H9 (cell line): ENCODE measurements around the gene FOXL1. TPM values are rescaled to one million over a fixed set of nuclear protein-coding genes. Genes with fewer than 3 reads are reported as not detected.

ENCODE experiments used
- DNase-seq: peaks from one replicate; pipeline ENCODE4 v3.0.0-alpha.2; 2017
- H2AFZ ChIP-seq: one replicate; pipeline ENCODE4 v1.6.1; 2013; ENCODE audit warnings: mild to moderate bottlenecking, low read length, control low read depth, moderate library complexity
- H2AK5ac ChIP-seq: 2 replicates; pipeline ENCODE4 v1.6.1; 2013; ENCODE audit warnings: low read length, control low read depth, mixed read lengths; ENCODE audit not compliant: insufficient read length
- H2BK120ac ChIP-seq: one replicate; pipeline ENCODE4 v1.6.1; 2013; ENCODE audit warnings: low read depth, mild to moderate bottlenecking, low read length, control low read depth, inconsistent platforms; ENCODE audit not compliant: poor library complexity, severe bottlenecking
- H2BK12ac ChIP-seq: 2 replicates; pipeline ENCODE4 v1.6.1; 2013; ENCODE audit warnings: low read length, control low read depth, mixed read lengths, low read depth; ENCODE audit not compliant: insufficient read length
- H2BK15ac ChIP-seq: 2 replicates; pipeline ENCODE4 v1.6.1; 2013; ENCODE audit warnings: low read depth, low read length, control low read depth
- H2BK20ac ChIP-seq: one replicate; pipeline ENCODE4 v1.6.1; 2013; ENCODE audit warnings: low read depth, mild to moderate bottlenecking, low read length, control low read depth, inconsistent platforms; ENCODE audit not compliant: poor library complexity, severe bottlenecking
- H2BK5ac ChIP-seq: 2 replicates; pipeline ENCODE4 v1.6.1; 2013; ENCODE audit warnings: low read length, control low read depth, mixed read lengths; ENCODE audit not compliant: insufficient read length
- H3K14ac ChIP-seq: 2 replicates; pipeline ENCODE4 v1.6.1; 2013; ENCODE audit warnings: low read length, control low read depth; ENCODE audit not compliant: insufficient read depth
- H3K18ac ChIP-seq: 2 replicates; pipeline ENCODE4 v1.6.1; 2013; ENCODE audit warnings: low read depth, mild to moderate bottlenecking, mixed read lengths, low read length, control low read depth; ENCODE audit not compliant: insufficient read length
- H3K23ac ChIP-seq: 2 replicates; pipeline ENCODE4 v1.6.1; 2013; ENCODE audit warnings: low read length, control low read depth, mixed read lengths, low read depth; ENCODE audit not compliant: insufficient read length
- H3K23me2 ChIP-seq: 2 replicates; pipeline ENCODE4 v1.6.1; 2013; ENCODE audit warnings: low read depth, mild to moderate bottlenecking, mixed read lengths, low read length, control low read depth; ENCODE audit not compliant: insufficient read length, poor library complexity, severe bottlenecking
- H3K27ac ChIP-seq: 2 replicates; pipeline ENCODE4 v1.5.1; 2013; ENCODE audit warnings: low read length, control low read depth, mixed read lengths, low read depth; ENCODE audit not compliant: insufficient read length
- H3K27me3 ChIP-seq: 2 replicates; pipeline ENCODE4 v1.6.1; 2013; ENCODE audit warnings: low read length, control low read depth, inconsistent platforms; ENCODE audit not compliant: insufficient read depth
- H3K4ac ChIP-seq: 2 replicates; pipeline ENCODE4 v1.6.1; 2013; ENCODE audit warnings: low read depth, mild to moderate bottlenecking, control low read depth, inconsistent platforms, low read length, moderate library complexity
- H3K4me1 ChIP-seq: 2 replicates; pipeline ENCODE4 v1.6.1; 2013; ENCODE audit warnings: low read length, control low read depth, inconsistent platforms; ENCODE audit not compliant: insufficient read depth
- H3K4me2 ChIP-seq: 2 replicates; pipeline ENCODE4 v1.6.1; 2013; ENCODE audit warnings: low read length, control low read depth, mixed read lengths; ENCODE audit not compliant: insufficient read length, insufficient read depth
- H3K56ac ChIP-seq: 2 replicates; pipeline ENCODE4 v1.6.1; 2013; ENCODE audit warnings: low read depth, mild to moderate bottlenecking, mixed read lengths, low read length, control low read depth; ENCODE audit not compliant: insufficient read length
- H3K79me1 ChIP-seq: 2 replicates; pipeline ENCODE4 v1.6.1; 2013; ENCODE audit warnings: low read depth, mild to moderate bottlenecking, moderate library complexity, low read length, control low read depth, inconsistent platforms; ENCODE audit not compliant: insufficient read depth, poor library complexity, severe bottlenecking
- H3K79me2 ChIP-seq: 2 replicates; pipeline ENCODE4 v1.6.1; 2013; ENCODE audit warnings: low read length, control low read depth, inconsistent platforms; ENCODE audit not compliant: insufficient read depth
- H3K9ac ChIP-seq: 2 replicates; pipeline ENCODE4 v1.6.1; 2013; ENCODE audit warnings: low read length, control low read depth, mixed read lengths; ENCODE audit not compliant: insufficient read length; ENCODE audit errors: extremely low read depth
- H3K9me3 ChIP-seq: one replicate; pipeline ENCODE4 v1.6.1; 2013; ENCODE audit warnings: low read depth, low read length, inconsistent platforms; ENCODE audit not compliant: control insufficient read depth
- H3T11ph ChIP-seq: one replicate; pipeline ENCODE4 v1.6.1; 2013; ENCODE audit warnings: mild to moderate bottlenecking, low read length, control low read depth, inconsistent platforms
- H4K20me1 ChIP-seq: one replicate; pipeline ENCODE4 v1.6.1; 2013; ENCODE audit not compliant: control insufficient read depth, insufficient read length, insufficient read depth
- H4K5ac ChIP-seq: 2 replicates; pipeline ENCODE4 v1.6.1; 2013; ENCODE audit warnings: low read depth, mild to moderate bottlenecking, mixed read lengths, low read length, control low read depth; ENCODE audit not compliant: insufficient read length
- H4K8ac ChIP-seq: replicated peaks from 2 replicates; pipeline ENCODE4 v1.6.1; 2013; ENCODE audit warnings: low read length, control low read depth, mixed read lengths, low read depth; ENCODE audit not compliant: insufficient read length
- H4K91ac ChIP-seq: 2 replicates; pipeline ENCODE4 v1.6.1; 2013; ENCODE audit warnings: low read depth, mild to moderate bottlenecking, moderate library complexity, mixed read lengths, low read length, control low read depth; ENCODE audit not compliant: insufficient read length
- H3K27ac Mint-ChIP-seq, 3 experiments: 2 replicates in 2 of 3; 3 replicates in 1 of 3; pipeline ENCODE4 v1.8.0; 2020 to 2021; ENCODE audit warnings: mixed read lengths in 3 of 3, mild to moderate bottlenecking in 1 of 3, moderate library complexity in 1 of 3
- H3K27me3 Mint-ChIP-seq: 2 replicates; pipeline ENCODE4 v1.8.0; 2021; ENCODE audit warnings: low read depth, mild to moderate bottlenecking, moderate library complexity, mixed read lengths
- H3K36me3 Mint-ChIP-seq, 3 experiments: 2 replicates in 2 of 3; 3 replicates in 1 of 3; pipeline ENCODE4 v1.8.0; 2020 to 2021; ENCODE audit warnings: low read depth in 3 of 3, mixed read lengths in 3 of 3; ENCODE audit not compliant: insufficient read depth in 1 of 3
- H3K4me1 Mint-ChIP-seq, 2 experiments: 2 replicates each; pipeline ENCODE4 v1.8.0; 2020; ENCODE audit warnings: mixed read lengths in 2 of 2
- H3K4me3 Mint-ChIP-seq, 2 experiments: 2 replicates in 1 of 2; 3 replicates in 1 of 2; pipeline ENCODE4 v1.8.0; 2020 to 2021; ENCODE audit warnings: mild to moderate bottlenecking in 2 of 2, mixed read lengths in 2 of 2, moderate library complexity in 1 of 2
- H3K9me3 Mint-ChIP-seq, 2 experiments: 2 replicates in 1 of 2; 3 replicates in 1 of 2; pipeline ENCODE4 v1.8.0; 2020; ENCODE audit warnings: mild to moderate bottlenecking in 2 of 2, mixed read lengths in 2 of 2, moderate library complexity in 1 of 2
- WGBS: extraction: QIAGEN DNeasy Blood & Tissue Kit; methylation state at CpG from one replicate; pipeline ENCODE4 v1.1.7; 2013; ENCODE audit warnings: missing lambda C conversion rate, low lambda C conversion rate, mixed read lengths; ENCODE audit not compliant: insufficient read length; ENCODE audit errors: extremely low coverage; 5-methylcytosine and 5-hydroxymethylcytosine counted together
- total RNA-seq: library from RNA; stranded (reverse); gene quantifications from 2 replicates; pipeline ENCODE4 v1.2.1, GENCODE V29; 2021
- TF ChIP-seq, protein P1 (sequence below): fragments of 200-600 bp; sonication (generic); conservative IDR thresholded peaks from 3 replicates; pipeline ENCODE4 v1.8.0; 2021; ENCODE audit warnings: antibody characterized with exemption, mild to moderate bottlenecking

The FOXL1 gene
- total RNA-seq, 1 experiment from 2014 or later, result 0.09 TPM

DNA sequence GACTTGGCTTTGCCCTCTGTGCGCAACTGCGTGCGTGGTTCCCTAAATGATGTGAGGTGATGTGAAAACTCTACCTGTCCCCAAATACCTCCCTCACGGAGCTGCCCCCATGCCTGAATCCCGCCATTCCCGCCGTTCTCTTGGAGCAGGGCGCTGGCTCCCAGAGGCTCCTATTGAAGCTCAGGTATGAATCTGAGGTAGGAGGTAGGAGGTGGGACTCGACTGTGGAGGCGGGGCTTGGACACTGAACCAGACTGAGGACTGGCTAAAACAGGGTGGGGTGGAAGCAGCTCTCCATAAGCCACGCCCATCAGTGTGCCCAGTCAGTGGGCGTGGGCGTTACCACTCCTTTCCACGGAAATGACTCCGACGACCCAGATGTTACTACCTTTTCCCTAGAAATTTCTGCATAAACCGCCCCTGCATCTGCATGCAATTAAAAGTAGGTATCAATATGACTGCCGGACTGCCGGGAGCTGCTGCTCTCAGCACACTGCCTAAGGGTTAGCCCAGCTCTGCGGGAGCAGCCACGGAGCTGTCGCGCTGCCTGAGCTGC lies 41.0 kb downstream of the FOXL1 start:
- WGBS, result no CpG with 5 or more reads among the region's 23 CpGs
- Histone ChIP-seq H3K79me1 (no peaks in the 10 kb centered on the region), H3K56ac (no peak overlapping the region)

More for the DNA sequence above, 41.0 kb downstream of the FOXL1 start:
- H3K79me2 ChIP-seq, result no peaks in the 10 kb centered on the region
- no peak overlapping the region; a peak in 1 of 5 replicates for H3K4me3 Mint-ChIP-seq
- H3K9me3 Mint-ChIP-seq, result no peaks in the 10 kb centered on the region
- H2AK5ac ChIP-seq, result no peak overlapping the region
- H3K4me2 ChIP-seq, result no peak overlapping the region
- H2BK20ac ChIP-seq, result no peak overlapping the region
- DNase-seq, result peak; percentile 83
- H3K4ac ChIP-seq, result no peak overlapping the region
- no peaks in the 10 kb centered on the region for H4K20me1 ChIP-seq
- TF ChIP-seq, protein P1, sequence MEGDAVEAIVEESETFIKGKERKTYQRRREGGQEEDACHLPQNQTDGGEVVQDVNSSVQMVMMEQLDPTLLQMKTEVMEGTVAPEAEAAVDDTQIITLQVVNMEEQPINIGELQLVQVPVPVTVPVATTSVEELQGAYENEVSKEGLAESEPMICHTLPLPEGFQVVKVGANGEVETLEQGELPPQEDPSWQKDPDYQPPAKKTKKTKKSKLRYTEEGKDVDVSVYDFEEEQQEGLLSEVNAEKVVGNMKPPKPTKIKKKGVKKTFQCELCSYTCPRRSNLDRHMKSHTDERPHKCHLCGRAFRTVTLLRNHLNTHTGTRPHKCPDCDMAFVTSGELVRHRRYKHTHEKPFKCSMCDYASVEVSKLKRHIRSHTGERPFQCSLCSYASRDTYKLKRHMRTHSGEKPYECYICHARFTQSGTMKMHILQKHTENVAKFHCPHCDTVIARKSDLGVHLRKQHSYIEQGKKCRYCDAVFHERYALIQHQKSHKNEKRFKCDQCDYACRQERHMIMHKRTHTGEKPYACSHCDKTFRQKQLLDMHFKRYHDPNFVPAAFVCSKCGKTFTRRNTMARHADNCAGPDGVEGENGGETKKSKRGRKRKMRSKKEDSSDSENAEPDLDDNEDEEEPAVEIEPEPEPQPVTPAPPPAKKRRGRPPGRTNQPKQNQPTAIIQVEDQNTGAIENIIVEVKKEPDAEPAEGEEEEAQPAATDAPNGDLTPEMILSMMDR, result no peak
- no peak overlapping the region for H2BK15ac ChIP-seq
- no peaks in the 10 kb centered on the region for H3K27me3 ChIP-seq
- no peak overlapping the region for H4K91ac ChIP-seq
- H3K27me3 Mint-ChIP-seq, result peaks cover 5% of the 10 kb centered on the region
- H3K9ac ChIP-seq, result no peak overlapping the region
- no peaks in the 10 kb centered on the region; the same call in 1 of the 2 replicates for H3K4me1 ChIP-seq
- no peak overlapping the region for H2BK12ac ChIP-seq
- peaks cover 13 to 24% of the 10 kb centered on the region in 2 experiments for H3K4me1 Mint-ChIP-seq
- H3K27ac ChIP-seq, result no peak overlapping the region
- no peak overlapping the region for H4K8ac ChIP-seq
- H2BK120ac ChIP-seq, result no peak overlapping the region
- no peak overlapping the region; the same call in 1 of the 2 replicates for H3K14ac ChIP-seq
- no peak overlapping the region for H2BK5ac ChIP-seq
- no peak overlapping the region for H3K23ac ChIP-seq
- no peak overlapping the region for H3K18ac ChIP-seq
- H3K23me2 ChIP-seq, result no peaks in the 10 kb centered on the region
- no peak overlapping the region for H2AFZ ChIP-seq
- H4K5ac ChIP-seq, result no peak overlapping the region
- no peak overlapping the region for H3T11ph ChIP-seq
- H3K9me3 ChIP-seq, result no peaks in the 10 kb centered on the region
- H3K27ac Mint-ChIP-seq, result no peak overlapping the region; a peak in 1 of 7 replicates
- no peaks in the 10 kb centered on the region for H3K36me3 Mint-ChIP-seq
